Epithelial cell of prostate (primary cell): ENCODE data around the gene CRB3.
"Not testable (repeated sequence)": the region's sequence is repeated elsewhere in the genome, so short reads cannot be mapped to it uniquely, and the experiment has no call there.

Source experiments
- DNase-seq: peaks from one replicate; pipeline ENCODE4 v3.0.0-alpha.2; 2011; ENCODE audit warnings: low read depth, low spot score
- H3K27ac ChIP-seq: fragments of 450-650 bp; 2 replicates; pipeline ENCODE4 v1.5.1; 2017; ENCODE audit warnings: mild to moderate bottlenecking

The CRB3 gene

GRCh38 chr19:6489278-6490061, 25.4 kb downstream of the CRB3 start:
- no peak overlapping the region for H3K27ac ChIP-seq
- DNase-seq: no peak

DNA sequence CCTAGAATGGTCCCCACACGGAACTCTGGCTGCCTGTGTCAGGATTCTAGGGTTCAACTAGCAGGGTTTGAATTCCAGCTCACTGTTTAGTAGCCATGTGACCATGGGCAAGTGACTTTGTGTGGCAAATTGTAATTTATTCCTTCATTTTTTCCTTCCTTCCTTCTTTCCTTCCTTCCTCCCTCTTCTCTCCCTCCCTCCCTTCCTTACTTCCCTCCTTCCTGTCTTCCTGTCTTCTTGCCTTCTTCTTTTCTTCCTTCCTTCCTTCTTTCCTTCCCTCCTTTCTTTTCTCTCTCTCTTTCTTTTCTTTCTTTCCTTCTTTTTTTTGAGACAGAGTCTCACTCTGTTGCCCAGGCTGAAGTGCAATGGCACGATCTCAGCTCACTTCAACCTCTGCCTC, 26.1 kb downstream of the CRB3 start:
- no peak overlapping the region for H3K27ac ChIP-seq
- no peak for DNase-seq

GRCh38 chr19:6491802-6492592, 27.9 kb downstream of the CRB3 start:
- DNase-seq: no peak
- no peak overlapping the region for H3K27ac ChIP-seq

DNA sequence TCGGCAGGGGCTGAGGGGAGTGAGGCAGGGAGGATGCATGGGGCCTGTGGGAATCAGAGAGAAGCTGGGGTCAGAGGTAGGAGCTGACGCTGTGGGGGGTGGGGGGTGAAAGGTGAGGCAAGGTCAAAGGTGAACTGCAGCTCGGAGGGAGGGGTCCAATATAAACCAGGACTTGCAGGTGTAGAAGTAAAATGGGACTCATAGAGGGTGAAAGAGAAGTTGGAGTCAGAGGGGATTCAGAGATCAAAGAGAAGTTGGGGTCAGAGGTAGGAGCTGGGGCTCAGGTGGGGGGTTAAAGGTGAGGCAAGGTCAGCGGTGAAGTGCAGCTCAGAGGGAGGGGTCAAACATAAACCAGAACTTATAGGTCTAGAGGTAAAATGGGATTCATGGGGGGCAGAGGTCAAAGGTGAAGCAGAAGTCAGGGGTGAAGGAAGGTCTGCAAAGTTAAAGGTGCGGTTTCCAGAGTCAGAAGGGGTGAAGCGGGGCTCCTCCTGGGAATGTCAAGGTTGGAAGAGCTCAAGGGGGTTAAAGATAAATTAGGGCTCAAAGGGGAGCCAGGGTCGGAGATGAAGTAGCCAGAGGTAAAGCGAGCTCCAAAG, 30.5 kb downstream of the CRB3 start:
- no peak for DNase-seq
- no peak overlapping the region for H3K27ac ChIP-seq

DNA sequence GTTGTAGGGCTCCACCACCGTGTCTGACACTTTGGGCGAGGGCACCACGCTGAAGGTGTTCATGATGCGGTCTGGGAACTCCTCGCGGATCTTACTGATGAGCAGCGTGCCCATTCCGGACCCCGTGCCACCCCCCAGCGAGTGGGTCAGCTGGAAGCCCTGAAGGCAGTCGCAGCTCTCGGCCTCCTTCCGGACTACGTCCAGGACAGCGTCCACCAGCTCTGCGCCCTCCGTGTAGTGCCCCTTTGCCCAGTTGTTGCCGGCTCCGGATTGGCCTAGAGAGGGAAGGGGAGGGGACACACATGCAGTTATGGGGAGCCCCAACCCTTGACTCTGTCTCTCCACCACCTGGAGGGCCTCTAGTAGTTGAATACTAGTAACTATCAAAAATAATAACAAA, 31.9 kb downstream of the CRB3 start:
- H3K27ac ChIP-seq: no peak overlapping the region
- DNase-seq: no peak

DNA sequence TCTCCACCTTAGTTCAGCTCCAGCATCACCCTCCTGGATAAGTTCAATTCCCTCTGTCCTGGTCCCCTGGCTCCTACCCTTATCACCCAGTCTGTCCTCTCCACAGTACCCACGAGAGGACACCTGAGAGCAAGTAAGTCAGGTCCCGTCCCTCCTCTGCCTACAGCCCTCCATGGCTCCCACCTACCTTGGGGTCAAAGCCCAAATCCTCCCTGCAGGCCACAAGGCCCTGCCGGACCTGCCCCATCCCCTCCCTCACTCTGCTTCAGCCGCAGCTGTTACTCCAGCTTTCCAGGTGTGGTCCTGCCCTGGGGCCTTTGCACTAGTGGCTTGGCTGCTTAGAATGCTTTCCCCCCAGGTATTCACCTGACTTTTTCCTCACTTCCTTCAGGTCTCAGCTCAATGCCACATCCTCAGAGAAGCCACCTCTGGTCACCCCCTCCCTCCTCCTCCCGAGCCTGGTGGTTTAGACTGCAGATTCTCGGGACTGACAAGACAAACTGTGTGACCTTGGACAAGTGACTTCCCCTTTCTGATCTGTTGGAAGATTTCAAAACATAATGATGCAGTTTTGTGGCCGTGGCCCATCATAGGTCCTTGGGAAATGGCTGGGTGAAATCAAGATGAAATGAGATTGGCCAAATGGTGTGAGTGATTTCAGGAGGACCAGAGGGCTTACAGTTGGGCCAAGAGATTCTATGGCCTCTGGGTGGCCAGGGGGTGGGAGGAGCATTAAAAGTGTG, 34.4 kb downstream of the CRB3 start:
- H3K27ac ChIP-seq: no peak overlapping the region
- no peak for DNase-seq

DNA sequence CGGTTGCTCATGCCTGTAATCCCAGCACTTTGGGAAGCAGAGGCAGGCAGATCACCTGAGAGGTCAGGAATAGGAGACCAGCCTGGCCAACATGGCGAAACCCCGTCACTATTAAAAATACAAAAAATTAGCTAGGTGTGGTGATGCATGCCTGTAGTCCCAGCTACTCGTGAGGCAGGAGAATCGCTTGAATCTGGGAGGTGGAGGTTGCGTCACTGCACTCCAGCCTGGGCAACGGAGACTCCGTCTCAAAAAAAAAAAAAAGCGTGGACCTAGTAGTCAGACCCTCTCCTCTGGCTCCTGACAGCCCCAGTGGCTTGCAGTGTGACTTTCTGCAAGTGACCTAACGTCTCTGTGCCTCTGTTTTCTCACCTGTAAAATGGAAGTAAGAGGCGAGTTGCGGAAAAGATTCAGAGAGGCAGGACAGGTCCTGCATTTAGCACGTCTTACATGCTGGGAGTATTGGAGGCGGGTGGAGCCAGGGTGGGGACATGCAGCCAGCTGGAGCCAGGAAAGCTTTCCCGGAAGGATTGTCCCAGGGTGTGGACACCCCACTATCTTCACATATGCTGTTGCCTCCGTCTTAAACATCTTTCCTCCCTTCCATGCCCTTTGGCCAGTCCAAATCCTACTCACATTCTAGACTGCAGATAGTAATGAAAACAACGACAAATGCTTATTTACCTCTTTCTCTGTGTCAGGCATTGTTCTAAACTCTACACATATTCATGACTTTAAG, 35.1 kb downstream of the CRB3 start:
- DNase-seq: no peak
- H3K27ac ChIP-seq: no peak overlapping the region

DNA sequence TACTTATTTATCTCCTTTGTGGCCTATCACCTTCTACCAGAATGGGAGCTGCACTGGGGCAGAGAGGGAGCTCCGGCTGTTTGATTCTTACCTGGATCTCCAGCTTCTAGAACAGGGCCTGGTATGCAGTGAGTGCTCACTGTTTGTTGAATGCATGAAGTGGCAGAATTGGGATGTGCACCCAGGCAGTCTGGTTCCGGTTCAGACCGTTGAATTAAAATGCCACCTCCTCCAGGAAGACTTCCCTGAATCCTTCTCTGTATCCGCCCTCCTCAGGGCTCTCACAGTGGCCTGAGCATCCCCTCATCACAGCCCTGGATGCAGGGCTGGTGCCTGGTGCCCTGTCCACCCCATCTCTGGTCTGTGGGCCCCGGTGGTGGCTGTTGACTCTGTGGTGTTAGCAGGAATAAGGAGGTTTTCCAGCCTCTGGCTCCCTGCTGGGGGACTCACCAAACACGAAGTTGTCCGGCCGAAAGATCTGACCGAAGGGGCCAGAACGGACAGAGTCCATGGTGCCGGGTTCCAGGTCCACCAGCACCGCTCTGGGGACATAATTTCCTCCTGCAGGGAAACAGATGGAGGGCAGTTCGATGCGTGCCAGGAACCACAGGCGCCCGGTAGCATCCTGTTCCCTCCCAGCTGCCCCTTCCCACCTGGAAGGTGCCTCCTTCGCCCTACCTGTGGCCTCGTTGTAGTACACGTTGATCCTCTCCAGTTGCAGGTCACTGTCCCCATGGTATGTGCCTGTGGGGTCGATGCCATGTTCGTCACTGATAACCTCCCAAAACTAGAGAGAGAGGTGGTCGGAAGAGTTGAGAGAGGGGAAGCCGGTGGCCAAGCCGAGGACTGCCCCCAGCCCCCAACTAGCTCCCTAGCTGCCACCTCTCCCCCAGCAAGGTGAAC, 37.0 kb downstream of the CRB3 start:
- H3K27ac ChIP-seq: no peak overlapping the region

DNA sequence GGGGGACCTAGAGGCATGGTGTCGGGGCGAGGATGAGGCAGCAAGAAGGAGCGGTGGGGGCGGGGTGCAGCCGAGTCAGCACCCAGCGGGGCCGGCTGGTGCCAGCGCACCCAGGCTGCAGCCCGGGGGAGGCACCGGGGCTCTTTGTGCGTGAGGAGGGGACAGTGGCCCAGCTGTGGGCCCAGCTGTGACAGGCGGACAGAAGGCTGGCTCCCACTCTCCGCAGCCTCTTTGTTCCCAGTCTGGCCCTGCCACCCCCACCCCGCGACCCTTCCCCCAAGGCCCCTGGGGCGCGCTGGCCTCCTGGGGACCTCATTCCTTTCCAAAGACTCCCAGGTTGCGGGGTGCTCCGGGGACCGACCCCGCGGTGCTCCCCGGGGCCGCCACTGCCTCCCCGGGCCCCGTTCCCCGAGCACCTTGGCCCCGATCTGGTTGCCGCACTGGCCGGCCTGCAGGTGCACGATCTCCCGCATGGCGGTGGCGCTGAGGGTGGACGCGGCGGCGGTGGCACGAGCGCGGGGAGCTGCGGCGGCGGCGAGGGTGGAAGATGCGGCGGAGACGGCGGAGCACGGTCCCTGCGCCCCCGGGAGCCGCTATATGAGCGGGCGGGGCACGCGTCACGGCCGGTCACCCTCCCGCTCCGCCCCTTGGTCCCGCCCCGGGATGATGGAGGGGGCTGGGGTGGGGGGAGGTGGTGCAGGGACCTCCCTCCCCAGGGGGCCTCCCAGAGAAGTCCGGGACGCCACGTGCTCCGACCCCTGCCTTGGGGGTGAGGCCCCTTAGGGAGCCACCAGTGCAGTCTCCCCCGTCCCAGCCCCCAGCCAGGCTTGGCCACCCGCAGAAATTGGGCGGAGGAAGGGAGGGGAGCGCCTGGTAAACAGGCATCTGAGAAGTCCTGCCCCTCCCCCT, 37.9 kb downstream of the CRB3 start, which contains the start of gene TUBB4A:
Gene TUBB4A, minus strand, starts transcription at position 570 of the 909 bp plus-strand sequence. Its CDS starts 97 bp downstream, at position 473.
- H3K27ac ChIP-seq: no peak within 1 kb of the TSS
- DNase-seq: no peak

More for the DNA sequence above, 37.0 kb downstream of the CRB3 start:
- no peak for DNase-seq

DNA sequence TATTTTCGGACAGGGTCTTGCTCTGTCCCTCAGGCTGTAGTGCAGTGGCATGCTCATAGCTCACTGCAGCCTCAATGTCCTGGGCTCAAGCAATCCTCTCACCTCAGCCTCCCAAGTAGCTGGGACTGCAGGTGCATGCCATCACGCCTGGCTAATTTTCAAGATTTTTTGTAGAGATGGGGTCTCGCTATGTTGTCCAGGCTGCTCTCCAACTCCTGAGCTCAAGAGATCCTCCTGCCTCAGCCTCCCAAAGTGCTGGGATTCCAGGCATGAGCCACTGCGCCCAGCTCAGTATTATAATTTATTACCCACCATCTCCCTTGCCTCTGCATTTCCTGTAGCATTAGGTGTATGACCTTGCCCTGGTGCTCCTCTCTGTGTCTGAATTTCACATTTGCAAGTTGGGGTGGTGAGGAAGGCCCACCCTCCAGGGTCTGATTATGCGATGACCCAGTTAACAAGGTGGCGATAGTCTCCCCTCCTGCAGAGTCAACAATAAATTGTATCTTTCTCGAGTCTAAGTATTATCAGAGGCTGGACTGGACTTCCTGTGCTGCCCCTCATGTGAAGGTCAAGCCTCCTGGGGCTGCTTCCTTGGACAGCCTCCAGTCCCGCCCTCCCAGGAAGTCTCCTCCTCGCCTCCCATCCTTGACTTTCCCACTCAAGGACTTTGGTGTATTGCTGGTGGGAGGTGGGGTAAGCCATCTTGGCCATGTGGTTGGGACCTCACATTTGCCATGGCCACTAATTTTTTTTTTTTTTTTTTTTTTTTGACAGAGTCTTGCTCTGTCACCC, 39.5 kb downstream of the CRB3 start:
- no peak overlapping the region for H3K27ac ChIP-seq
- no peak for DNase-seq

DNA sequence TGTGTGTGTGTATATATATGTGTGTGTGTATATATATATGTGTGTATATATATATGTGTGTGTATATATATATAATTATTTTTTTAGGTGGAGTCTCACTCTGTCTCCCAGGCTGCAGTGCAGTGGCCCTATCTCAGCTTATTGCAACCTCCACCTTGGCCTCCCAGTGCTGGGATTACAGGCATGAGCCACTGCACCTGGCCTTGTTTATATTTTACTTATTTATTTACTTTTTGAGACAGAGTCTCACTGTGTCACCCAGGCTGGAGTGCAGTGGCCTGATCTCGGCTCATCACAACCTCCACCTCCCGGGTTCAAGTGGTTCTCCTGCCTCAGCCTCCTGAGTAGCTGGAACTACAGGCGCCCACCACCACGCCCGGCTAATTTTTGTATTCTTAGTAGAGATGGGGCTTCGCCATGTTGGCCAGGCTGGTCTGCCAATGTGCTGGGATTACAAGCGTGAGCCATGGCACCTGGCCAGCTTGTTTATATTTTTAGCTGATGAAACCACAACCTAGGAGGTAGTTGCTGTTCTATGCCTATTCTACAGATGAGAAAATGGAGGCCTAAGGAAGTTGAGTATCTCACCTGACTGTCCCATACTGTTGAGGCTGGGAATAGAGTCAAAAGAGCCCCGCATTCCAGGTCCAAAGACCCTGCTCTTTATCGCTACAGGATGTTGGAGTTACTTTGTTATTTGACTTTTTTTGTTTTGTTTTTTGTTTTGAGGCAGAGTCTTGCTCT, 44.1 kb downstream of the CRB3 start:
- H3K27ac ChIP-seq, DNase-seq: not testable (repeated sequence)

DNA sequence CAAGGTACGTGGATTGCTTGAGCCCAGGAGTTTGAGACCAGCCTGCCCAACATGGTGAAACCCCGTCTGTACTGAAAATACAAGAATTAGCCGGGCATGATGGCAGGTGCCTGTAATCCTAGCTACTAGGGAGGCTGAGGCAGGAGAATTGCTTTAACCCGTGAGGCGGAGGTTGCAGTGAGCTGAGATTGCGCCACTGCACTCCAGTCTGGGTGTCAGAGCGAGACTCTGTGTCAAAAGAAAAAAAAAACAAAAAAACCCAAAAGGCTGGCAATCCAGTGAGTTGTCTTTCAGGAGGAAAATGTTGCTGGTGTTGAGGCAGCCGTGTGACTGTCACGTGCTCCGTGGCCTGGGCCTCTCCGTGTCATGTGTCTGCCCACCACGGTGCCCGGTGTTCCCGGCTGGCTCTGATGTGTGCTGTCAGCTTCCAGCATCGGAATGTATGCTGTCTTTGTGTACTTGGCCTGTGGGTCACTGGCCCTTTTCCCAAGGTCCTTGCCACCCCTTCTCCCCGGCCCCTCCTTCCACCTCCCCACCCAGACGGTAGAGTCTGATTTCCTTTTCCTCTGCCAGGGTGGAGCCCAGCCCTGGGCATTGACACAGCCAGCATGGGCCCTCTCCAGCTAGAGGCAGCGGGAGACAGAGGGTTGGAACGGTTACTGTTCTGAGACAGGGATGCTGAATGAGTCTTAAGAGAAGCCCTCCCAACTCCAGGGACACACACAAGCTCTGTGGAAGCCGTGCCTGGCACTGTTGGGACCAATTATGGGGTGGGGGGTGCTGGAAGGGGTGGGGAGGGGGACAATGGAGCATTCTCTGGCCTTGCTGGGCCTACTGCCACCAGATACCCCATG, 45.3 kb downstream of the CRB3 start:
- no peak for DNase-seq
- no peak overlapping the region for H3K27ac ChIP-seq

DNA sequence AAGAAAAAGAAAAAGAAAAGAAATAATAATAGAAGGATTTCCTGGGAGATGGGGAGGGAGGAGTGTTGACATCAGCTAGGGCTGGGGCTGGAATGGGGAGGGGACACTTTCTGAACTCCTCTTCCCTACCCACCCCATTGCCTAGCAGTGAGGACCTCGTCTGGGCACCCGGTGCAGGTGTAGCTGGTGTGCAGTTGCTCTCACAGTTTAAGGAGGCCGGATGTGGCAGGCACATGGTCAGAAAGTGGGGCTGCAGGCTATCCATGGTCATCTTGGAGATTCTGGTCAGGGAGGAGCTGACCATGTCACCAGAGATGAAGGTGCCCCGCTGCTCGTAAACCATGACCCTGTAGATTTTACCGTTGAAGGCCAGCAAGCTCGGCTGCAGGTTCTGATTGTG, 46.5 kb downstream of the CRB3 start:
- no peak overlapping the region for H3K27ac ChIP-seq
- no peak for DNase-seq

DNA sequence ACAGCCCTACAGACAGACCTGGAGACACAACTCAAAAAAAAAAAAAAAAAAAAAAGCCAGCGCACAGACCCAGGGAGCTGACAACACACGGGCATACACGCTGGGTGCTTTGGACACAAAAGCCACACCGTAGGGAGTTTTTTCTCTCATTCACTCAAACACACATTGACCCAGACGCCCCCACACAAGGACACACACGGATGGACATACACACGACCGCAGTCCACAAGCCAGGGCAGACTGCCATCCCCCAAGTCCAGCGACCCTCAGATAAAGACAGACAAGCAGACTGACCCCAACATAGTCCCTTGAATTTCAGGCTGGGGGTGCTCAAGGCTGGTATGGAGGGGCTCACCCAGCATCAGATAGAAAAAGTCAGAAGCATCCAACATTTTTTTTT, 50.0 kb downstream of the CRB3 start:
- DNase-seq: no peak
- no peak overlapping the region for H3K27ac ChIP-seq

- no peak for DNase-seq
- H3K27ac ChIP-seq: no peak overlapping the region
These were observed 51.0 kb downstream of the CRB3 start for GRCh38 chr19:6514926-6515544.
